ENCODE data around the gene ATP6V0C.
A peak's percentile ranks its signal among the peaks of the same experiment; 100 is the strongest.

ATP6V0C gene

GRCh38 chr16:2513405-2514332, at the start of gene ATP6V0C:
ATP6V0C (plus strand) TSS chr16:2513952; CDS start chr16:2514104, 152 bp downstream.
- TF ChIP-seq, protein P1, sequence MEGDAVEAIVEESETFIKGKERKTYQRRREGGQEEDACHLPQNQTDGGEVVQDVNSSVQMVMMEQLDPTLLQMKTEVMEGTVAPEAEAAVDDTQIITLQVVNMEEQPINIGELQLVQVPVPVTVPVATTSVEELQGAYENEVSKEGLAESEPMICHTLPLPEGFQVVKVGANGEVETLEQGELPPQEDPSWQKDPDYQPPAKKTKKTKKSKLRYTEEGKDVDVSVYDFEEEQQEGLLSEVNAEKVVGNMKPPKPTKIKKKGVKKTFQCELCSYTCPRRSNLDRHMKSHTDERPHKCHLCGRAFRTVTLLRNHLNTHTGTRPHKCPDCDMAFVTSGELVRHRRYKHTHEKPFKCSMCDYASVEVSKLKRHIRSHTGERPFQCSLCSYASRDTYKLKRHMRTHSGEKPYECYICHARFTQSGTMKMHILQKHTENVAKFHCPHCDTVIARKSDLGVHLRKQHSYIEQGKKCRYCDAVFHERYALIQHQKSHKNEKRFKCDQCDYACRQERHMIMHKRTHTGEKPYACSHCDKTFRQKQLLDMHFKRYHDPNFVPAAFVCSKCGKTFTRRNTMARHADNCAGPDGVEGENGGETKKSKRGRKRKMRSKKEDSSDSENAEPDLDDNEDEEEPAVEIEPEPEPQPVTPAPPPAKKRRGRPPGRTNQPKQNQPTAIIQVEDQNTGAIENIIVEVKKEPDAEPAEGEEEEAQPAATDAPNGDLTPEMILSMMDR (IDR thresholded peaks at IDR 0.05) = no peak

GRCh38 chr16:2464333-2464732, 49.4 kb upstream of the ATP6V0C start:
- TF ChIP-seq, protein P1 (IDR thresholded peaks at IDR 0.05) = no peak

DNA sequence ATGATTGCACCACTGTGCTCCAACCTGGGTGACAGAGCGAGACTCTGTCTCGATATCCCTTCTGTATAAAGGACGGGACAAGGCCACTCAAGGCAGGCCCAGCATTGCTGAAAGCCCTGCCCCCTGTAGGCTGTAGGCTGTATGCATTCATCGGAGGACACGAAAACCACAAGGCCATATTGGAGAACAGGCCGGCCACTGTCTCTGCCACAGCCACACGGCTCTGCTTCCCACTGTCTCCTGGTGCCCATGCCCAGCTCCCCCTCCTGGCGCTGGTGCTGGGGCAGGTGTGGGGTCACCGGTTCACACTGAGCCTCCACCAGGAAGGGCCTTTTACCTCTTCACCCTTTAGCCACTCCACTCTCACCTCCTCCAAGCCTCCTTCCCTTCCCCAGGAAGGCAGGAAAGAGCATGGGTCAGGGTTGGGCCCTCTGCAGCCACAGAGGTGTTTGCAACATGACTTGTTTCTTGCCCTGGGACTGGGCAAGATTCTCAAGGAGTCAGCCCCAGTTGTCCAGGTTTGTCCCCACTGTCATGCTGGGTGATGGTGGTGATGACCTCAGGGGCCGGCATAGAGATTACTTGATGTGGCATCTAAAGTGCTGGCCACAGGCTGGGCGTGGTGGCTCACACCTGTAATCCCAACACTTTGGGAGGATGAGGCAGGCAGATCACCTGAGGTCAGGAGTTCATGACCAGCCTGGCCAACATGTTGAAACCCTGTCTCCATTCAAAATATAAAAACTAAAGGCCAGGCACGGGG, 47.9 kb upstream of the ATP6V0C start:
- TF ChIP-seq, protein P1 (IDR thresholded peaks at IDR 0.05) = peak; percentile 24; the same call in 1 of the 2 replicates

DNA sequence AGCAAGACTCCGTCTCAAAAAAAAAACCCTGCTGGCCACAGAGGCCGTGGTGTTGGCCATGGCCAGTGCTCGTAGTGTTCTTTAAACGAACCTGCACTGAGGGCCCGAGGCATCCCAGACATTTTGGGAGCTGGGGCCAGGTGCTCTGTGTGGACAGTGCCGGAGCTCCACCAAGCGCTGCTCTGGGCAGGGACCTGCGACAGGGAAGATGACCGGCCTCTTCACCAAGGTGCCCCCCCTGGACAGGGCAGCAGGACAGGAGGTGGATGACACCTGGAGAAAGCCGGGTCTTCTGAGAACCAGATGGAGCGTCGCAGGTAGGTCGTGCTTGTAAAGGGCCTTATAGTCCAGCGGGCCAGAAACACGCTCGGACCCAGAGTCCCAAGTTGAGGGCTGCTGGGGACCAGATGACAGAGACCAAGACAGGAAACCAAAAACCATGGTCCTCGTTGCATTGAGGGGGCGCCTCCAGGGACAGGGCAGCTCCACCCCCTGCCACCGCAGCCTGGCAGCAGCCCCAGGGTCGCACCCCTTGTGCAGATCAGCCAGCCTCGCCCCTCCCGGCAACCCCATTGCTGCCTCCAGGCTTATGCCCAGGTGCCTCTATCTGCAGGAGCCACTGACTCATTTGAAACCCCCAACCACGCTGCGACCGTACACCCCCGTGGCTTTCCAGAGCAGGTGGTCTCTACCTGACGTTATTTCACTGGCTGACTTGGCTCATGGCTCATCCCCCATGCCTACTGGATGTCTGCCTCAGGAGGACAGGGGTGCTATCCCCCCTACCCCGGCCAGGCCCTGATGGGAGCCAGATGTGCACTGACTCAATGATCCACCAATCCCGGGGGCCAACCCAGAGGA, 46.9 kb upstream of the ATP6V0C start:
- TF ChIP-seq, protein P1 (IDR thresholded peaks at IDR 0.05) = no peak

DNA sequence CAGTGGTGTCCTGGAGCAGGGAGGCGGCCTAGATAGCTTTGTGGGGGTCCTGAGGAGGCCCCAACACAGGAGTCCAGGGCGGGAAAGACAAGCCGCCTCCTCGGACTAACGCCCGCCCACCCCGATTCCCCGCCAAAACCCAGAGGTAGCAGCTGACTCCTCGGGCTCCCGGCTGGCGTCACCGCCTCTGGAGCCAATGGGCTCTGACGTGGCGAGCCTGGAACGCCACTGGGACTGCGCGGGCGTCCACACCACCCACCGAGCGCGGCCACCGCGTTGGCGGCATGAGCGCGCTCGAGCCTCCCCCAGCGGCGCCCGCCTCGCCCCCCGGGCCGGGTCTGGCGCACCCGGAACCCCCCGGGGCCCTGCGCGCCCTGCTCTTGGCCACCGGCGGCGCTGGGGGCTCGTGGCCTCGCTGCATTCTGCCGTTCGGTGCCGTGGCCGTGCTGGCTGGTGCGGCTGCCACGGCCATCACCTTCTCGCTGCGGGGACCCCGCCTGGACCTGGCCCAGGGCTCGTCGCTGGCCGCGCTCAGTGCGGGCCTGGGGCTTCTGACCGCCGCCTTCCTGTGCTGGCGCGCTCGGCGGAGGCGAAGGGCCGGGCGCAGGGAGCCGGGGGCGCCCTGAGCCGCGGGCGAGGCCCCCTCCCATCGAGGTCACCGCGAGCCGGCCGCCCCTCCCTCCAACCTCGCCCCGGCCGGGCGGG, 46.1 kb upstream of the ATP6V0C start:
- TF ChIP-seq, protein P1 (IDR thresholded peaks at IDR 0.05) = no peak

DNA sequence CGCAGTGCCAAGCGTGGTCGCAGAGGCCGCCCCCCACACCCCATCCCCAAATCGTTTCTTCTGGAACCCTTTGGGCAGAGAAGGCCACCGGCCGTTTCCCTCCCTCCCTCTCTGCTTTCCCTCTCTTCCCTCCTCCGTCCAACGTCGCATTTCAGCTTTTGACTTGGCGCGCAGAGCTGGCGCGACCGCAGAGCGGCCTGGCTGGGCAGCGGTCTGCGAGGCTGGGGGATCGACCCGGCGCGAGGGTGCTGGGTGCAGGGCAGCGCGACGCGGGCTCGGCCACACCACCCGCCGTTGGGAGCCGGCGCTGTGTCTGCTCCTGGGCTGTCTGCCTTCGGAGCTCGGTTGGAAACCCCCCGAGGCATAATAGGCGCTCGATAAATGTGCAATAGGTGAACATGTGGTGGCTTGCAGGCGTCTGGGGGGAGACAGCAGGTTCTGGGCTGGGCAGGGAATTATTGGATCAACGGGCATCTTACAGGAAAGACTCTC, 45.5 kb upstream of the ATP6V0C start:
- TF ChIP-seq, protein P1 (IDR thresholded peaks at IDR 0.05) = no peak
